HG03039 (cell line): Measurements from ENCODE around the gene CLPTM1L.
"Not testable (repeated sequence)": the region's sequence is repeated elsewhere in the genome, so short reads cannot be mapped to it uniquely, and the experiment has no call there.

Experiments
- ATAC-seq: cut with Tn5 transposase; IDR thresholded peaks from one replicate; pipeline ENCODE4 v1.9.1; 2021; ENCODE audit warnings: mild to moderate bottlenecking, moderate library complexity; ENCODE audit not compliant: unreplicated experiment

CLPTM1L gene

DNA sequence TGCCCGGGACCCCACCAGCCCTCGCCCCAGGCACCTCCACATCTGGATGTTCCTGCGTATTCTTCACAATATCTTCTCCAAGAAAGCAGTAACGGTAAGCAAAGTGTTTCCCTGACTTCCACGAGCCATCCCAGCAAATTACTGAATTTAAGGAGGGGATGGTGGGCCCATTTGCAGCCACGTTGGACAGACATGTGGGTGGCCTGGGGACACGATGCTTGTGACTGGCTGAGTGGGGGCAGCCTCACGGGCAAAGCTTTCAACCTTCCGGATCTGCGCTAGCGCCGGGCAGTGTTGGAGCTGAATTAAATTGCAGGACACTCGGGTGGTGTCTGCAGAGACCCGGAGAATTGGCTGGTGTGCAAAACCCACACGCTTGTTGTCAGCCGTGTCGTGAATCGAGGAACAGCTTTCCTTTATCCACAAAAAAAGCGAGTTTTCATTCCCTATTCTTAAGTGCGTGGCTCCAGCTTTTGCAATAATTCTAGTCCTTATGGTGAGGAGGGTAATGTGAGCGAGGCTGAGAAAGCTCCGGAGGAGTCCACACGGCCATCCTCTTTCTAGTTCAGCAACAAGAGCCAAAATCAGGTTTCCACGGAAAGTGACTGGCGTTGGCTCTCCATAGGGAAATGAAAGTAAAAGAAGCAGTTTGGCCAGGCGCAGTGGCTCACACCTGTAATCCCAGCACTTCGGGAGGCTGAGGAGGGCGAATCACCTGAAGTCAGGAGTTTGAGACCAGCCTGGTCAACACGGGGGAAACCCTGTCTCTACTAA lies 17.5 kb upstream of the CLPTM1L start:
- ATAC-seq = no peak

- ATAC-seq = no peak
Observed at GRCh38 chr5:1360861-1361260, 16.0 kb upstream of the CLPTM1L start.

DNA sequence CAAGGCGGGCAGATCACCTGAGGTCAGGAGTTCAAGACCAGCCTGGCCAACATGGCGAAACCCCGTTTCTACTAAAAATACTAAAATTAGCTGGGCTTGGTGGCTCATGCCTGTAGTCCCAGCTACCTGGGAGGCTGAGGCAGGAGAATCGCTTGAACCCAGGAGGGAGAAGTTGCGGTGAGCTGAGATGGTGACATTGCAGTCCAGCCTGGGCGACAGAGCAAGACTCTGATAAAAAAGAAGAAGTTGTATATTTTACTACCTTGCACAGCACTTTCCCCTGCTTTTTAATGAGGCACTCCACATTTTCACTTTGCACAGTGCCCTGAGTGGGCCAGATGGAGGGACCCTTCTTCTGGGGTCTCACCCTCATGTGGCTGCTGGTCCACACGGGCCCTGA lies 15.5 kb upstream of the CLPTM1L start:
- not testable (repeated sequence) for ATAC-seq

DNA sequence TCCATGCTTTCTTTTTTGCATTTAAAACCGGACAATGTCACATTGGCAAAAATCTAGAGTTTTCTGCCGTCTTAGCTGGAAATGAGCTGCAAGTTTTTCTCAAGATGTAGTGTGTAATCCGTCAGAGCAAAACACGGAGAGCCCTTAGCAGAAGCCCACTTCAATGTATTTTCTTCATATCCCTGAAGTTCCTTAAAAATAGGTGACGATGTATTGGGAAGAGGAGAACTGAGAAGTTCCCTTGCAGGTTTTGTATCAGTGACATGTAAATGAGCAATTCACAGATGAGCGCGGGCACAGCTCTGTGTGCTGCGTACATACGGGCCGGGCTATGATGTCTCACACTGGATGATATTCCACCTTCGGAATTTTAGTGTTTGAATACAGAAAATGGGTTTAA lies 14.8 kb upstream of the CLPTM1L start:
- ATAC-seq = no peak

DNA sequence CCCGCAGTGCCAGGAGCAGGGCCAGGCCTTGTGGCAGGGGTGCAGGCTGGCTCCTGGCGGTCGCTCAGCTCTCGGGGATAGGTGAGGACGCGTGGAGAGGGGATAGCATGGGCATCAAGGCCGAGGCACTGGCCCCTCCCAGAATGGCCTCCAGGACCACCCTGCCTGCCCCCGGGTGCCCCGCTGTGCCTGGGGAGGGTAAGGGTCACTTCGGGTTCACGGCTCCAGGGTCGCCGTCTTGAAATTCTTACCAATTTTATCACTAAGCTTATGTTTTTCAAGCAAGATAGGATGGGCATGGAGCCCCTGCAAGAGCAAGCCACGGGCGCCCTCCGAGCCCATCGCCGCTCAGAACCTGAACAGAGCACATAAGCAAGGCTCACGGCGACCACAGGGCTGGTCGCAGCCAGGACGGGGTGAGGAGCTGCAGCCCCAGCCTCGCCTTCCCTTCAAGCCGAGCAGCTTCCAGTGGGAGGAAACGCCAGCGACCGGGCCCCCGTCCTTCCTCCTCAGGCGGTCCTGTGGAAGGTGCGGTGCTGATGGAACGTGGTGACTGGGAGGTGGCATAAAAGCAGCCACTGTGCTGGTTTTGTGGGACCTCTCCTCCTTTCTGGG lies 14.2 kb upstream of the CLPTM1L start:
- no peak for ATAC-seq

GRCh38 chr5:1358726-1359025 lies 13.8 kb upstream of the CLPTM1L start:
- ATAC-seq = no peak

DNA sequence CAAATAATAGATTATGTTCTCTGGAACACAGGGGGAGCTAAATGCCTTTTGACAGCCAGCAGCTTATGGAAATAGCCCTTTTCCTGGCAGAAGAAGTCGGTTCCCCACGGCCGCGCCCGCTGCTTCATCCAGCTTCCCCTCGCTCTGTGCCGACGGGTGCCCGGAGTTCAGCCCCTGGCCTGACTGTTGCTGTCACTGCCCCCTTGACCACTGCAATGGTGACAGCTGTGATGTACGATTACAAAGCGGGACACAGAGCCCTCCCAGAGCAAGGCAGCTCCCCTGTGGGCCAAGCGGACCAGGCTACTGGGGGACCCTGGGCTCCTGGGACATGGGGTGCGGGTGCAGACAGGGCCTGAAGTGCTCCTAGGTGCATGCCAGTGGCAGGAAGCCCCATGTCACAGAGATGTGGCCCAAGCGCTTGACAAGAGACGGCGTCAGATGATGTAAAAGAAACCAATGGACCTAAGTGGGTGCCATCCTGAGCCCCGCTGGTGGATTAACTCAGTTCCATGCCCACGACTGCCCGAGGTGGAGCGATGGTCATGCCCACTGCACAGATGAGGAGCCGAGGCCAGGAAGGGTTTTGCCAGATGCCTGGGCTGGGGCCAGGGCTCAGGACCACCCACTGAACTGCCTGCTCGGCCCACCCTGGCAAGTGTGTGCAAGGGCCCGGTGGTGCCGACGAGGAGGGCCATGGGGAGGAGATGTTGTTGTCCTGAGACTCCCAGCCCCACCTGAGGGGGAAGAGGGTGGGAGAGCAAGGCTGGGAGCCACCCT lies 13.2 kb upstream of the CLPTM1L start:
- no peak for ATAC-seq

DNA sequence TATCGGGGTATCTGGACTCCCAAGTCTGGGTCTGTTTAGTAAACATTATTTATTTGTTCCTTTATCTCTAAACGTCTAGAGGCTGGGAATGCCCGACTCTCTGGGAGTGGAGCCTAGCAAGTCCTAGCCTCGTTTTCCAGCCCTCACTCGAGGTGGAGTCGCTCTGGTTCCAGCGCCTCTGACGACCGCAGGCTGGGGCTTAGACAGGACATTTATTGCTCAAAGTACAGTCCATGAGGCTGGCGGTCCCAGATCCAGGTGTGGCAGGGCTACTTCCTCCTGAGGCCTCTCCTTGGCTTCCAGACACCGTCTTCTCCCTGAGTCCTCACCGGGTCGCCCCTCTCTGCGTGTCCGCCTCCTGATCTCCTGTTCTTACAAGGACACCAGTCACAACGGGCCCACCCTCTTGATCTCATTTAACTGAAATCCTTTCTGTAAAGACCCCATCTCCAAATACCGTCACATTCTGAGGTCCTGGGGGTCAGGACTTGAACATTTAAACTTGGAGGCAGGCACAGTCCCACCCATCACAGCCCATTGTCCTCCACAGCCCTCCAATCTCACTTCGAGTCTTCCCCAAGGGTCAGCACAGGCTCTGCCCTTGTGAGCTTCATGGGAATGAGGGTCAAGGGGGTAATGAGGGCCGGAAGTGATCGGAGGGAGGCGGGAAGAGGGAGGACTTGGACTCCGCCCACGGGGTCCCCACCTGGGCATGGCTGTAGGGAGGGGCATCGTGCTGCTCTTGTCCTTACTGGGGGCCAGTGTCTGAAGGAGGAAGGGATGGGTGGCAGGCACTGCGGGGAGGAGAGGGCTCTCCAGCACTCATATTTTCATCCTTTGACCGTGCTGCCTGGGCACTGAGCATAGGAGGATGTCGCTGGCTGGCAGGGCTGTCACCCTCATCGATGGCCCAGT lies 12.2 kb upstream of the CLPTM1L start:
- no peak for ATAC-seq

- no peak for ATAC-seq
Observed at GRCh38 chr5:1354576-1354975, 9.7 kb upstream of the CLPTM1L start.

- ATAC-seq = no peak
Observed at GRCh38 chr5:1352231-1353219, 7.6 kb upstream of the CLPTM1L start.

DNA sequence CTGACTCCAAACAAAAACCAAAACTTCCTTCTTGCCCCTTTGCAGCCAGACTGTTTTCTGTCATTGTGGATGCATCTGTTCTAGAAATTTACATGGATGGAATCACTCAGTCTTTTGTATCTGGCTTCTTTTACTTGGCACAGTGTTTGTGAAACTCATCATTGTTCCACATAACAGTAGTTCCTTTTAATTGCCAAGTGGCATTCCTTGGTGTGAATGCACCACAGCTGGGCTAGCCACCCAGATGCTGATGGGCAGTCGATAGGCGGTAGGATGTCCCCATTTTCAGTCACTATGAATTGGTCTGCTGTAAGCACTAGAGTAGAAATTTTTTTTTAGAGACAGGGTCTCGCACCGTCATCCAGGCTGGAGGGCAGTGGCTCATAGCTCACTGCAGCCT lies 6.3 kb upstream of the CLPTM1L start:
- no peak for ATAC-seq

GRCh38 chr5:1349246-1349645 lies 4.3 kb upstream of the CLPTM1L start:
- ATAC-seq = no peak

DNA sequence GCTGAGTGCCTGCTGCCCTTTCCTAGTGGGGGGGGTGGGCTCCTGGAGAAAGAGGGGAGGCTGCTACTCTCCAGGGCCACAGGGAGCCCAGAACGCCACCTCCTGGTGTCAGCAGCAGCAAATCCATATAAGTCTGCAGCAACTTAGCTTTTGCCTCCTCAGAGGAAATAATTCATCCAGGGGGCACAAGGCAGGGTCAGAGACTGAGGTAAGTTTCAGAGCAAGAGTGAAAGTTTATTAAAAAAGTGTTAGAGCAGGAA lies 4.0 kb upstream of the CLPTM1L start:
- no peak for ATAC-seq

DNA sequence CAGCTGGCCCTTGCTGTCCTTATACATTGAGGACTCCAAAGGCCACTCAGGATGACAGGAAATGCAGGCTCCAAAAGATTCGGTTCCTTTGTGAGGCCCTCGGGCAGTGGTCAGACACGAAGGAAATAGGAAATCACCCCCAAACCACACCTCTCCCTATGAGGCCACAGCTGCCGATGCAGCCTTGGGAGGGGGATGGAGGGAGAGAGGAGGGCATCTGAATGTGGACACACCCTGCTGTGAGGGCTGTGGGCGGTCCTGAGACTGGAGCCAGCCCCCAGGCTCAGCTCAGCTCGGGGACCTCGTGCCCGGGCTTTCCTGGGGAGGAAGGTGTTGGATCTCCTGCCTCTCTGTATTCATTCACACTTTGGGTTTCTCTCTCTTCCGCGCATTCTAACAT lies 2.7 kb upstream of the CLPTM1L start:
- no peak for ATAC-seq

- no peak for ATAC-seq
Observed at GRCh38 chr5:1346627-1347440, 1.9 kb upstream of the CLPTM1L start.

DNA sequence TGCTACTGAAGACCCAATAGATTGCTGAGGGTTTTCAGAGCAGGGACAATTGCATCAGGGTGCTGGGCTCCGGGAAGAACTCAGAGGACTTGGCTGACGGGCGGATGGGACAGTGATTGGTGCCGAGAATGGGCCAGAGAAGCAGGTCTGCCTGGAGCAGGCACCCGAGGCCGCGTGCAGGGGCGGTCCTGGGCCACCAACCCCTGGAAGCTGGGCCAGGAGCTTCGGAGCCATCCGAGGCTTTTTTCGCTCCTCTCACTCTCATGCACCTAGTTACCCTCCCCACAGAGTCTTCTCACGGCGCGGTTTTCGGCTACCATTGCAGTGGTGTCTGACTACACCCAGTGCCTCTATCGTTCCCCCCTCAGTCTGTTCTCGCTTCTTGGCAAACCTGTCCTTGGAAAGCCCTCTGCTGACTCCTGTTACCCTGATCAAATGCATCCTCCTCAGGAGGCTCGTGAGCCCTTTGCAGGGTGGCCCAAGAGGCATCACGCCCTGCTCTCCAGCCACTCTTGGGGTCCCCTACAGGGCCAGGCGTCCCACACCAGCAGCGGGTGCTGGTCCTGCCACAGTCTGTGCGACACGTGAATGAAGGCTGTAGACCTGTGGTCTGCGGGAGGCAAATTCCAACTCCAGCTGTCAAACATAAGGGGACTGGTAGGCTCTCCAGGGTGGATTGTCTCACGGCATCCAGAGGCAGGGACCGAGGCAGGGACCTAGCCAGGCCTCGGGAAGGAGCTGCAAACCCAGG lies 1.2 kb upstream of the CLPTM1L start:
- ATAC-seq = no peak

- peak; percentile 29 for ATAC-seq
Observed at GRCh38 chr5:1343931-1344901, 683 bp downstream of the CLPTM1L start.
